ENCODE data around the gene POGLUT2.

GRCh38 chr13:102792396-102792795 is 6.4 kb downstream of the POGLUT2 start:
- TF ChIP-seq EZH2 (IDR thresholded peaks at IDR 0.05): no peak
- no peak for TF ChIP-seq POLR2AphosphoS5 (IDR thresholded peaks at IDR 0.05; ENCODE audit: borderline replicate concordance, low read depth, low read length)
- TF ChIP-seq FOXP2 (optimal IDR thresholded peaks at IDR 0.05; ENCODE audit: control extremely low read depth, extremely low read length, insufficient read depth): no peak

Data from SK-N-MC (cell line).